GM18868 (cell line): ENCODE measurements around the gene B3GLCT.

Experiments used
- ATAC-seq: cut with Tn5 transposase; IDR thresholded peaks from one replicate; pipeline ENCODE4 v1.9.1; 2021; ENCODE audit warnings: mild to moderate bottlenecking, moderate library complexity; ENCODE audit not compliant: unreplicated experiment

Gene B3GLCT

GRCh38 chr13:31221057-31221456 is 21.3 kb downstream of the B3GLCT start:
- no peak for ATAC-seq

GRCh38 chr13:31223215-31223614 is 23.4 kb downstream of the B3GLCT start:
- no peak for ATAC-seq

GRCh38 chr13:31223640-31224039 is 23.9 kb downstream of the B3GLCT start:
- ATAC-seq: no peak

- ATAC-seq: peak; percentile 59
Measured at GRCh38 chr13:31224174-31224669, 24.4 kb downstream of the B3GLCT start.

GRCh38 chr13:31224963-31225559 is 25.3 kb downstream of the B3GLCT start:
- no peak for ATAC-seq

DNA sequence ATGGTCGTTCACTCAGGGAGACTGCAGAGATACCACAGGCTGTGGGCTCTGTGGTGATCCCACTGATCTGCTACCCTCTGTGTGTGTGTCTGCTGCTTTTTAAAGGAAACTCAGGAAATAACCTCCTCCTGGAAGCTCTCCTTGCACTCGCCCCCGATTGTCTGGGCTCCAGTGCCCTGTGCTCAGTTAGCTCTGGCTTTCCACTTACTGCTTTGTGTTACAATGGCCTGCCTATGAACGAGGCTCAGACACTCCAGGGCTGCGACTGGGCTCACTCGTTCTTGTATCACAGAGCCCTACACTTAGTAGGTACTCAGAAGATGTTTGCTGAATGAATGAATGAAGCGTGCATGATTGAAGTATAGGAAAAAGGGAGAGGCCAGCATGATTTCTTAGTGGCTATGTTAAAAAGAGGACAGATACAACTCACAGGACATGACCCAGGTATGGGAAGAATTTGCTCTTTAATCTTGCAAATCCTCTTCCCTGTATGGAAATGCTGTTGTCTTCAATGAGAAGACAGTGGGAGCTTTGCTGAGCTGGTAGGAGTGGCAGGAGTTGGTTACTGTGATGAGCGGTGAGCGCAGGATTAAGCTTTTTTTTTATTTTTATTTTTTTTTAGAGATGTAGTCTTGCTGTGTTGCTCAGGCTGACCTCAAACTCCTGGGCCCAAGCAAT is 26.4 kb downstream of the B3GLCT start:
- no peak for ATAC-seq

DNA sequence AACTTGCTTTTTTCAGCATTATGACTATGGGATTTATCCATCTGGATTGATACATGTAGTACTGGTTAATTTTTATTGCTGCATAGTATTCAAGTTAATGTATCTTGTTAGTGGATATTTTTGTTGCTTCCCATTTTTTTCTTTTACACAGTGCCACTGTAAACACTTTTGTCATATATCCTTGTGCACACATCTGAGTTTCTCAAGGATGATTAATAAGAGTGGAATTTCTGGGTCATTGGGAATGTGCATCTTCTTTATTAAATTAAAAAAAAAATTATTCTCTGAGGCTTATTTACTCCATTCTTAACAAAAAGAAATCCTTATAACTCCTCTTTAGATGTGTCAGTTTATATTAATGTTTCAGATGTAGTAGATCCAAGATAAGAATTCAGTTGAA is 27.3 kb downstream of the B3GLCT start:
- no peak for ATAC-seq

DNA sequence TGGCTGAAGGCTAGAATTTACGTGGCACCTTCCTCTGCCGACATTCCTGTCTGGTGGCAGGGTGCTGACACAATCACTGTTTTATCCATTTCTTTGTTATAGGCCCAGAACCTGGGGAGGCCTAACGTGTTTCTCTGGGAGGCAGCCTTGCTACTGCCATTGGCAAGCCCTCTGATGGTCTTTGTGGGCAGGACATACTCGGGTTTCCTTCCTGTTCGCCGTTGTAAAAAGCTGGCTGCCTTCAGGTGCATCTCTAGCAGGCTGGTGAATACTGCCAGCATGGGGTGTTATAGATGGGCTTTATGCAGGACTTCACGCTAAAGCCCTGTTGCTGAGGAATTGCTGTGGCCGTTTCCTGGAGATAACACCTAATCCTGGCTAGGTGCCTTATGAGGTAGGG is 28.1 kb downstream of the B3GLCT start:
- no peak for ATAC-seq

- peak; percentile 73 for ATAC-seq
Measured at GRCh38 chr13:31234729-31235128, 35.0 kb downstream of the B3GLCT start.

DNA sequence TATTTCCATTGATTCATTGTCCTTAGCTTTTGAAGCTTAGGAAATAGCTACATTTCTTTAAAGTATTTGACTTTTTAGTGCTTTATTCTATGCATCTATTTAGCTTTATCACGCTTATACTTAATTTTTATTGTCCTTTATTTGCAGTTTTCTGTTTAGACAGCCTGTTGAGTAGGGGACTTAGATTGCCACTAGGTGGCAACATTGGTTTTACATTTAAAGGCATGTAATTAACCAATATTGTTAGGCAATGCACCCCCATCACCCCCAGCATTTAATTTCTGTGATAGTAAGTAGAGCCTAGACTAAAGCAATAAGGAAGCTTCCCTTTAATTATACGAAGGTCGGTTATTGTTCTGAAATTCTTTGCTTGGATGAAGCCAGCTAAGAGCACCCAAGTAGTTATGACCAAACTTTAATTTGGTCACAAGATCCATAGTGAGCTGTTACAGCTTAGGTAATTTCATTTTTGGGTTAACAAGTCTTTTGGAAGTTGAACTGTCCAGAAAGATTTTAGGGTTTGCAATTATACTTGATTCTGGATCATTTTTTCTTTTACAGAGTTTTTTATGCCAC is 36.5 kb downstream of the B3GLCT start:
- ATAC-seq: peak; percentile 55

- no peak for ATAC-seq
Measured at GRCh38 chr13:31240921-31241320, 41.1 kb downstream of the B3GLCT start.

GRCh38 chr13:31242367-31242766 is 42.6 kb downstream of the B3GLCT start:
- no peak for ATAC-seq

DNA sequence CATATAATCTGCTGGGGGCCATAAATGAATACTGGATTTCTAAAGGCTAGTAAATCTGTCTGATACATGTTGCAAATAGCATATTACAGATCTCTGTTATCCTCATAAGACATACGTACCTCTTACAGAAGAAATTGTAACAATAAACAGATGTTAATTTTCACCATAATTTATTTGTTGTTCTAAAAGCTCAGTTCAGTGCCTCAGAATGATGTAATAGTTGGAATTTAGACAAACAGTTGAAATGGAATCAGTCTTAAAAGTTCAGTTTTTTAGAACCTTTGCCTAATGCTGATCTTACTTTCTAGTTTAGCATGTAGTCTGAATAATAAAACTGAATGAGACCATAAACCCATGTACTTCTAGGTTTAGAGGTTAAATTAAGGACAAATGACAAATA is 43.1 kb downstream of the B3GLCT start:
- ATAC-seq: no peak

DNA sequence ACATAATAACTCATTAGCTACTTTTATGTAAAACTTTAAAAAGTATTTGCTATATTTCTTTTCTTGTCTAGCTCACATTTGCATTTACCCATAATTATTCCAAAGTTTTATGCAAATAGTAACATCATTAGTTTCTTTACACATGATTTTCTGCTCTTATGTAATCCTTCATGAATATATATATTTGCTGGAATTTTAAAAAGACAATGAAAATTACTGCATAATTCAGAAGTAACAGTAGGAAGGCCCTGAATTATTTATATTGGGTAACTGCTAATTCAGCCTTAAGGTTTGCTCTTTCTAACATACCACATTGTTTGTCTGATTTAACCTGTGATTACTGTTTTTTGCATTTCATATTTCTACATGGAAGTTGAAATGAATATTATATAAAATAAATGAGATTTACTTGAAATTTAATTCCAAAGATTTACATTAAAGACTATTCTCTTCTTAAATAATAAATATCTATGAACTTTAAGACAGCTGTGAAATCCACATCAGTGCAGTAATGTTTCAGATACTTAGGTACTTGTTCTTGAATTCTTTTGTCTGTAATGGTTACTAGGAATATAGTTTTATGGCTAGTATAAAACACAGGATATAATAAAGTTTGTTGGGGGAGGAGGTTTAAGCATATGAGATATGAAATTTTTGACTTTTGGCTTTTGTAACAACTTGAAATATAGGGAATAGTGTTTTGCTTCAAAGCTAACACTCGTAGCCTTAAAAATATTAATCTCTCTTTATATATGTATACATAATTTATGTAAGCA is 46.0 kb downstream of the B3GLCT start:
- ATAC-seq: no peak

DNA sequence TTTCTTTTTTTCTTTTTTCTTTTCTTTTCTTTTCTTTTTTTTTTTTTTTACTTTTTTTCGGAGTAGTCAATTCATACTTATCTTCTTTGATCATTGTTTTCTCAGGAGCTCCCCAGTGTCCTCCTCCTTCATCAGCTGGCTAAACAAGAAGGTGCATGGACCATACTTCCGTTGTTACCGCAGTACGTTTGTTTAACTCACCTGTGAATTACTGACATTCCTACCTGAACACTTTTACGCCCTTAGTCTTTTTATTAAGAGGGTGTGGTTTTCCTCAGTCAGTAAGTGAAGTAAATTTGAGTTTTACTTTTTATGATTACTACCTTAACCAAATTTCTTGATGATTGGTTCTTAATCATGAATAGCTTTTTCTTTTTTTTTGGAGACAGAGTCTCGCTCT is 47.1 kb downstream of the B3GLCT start:
- ATAC-seq: no peak

DNA sequence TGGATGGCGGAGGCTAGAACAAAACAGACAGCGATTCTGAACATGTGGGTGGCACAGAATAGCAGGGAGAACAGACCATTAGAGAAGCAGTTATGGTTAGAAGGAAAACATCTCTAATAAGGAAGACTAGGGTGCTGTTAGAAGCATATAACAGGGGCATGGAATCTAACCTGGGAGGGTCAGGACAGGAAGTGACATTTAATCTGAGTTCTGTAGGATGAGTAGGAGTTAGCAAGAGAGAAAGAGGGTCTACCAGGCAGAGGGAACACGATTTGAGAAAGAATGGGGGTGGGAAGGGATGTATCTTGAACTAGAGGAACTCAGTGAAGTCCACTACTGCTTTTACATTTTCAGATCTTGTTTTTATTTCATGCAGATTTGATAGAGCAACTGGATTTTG is 48.6 kb downstream of the B3GLCT start:
- ATAC-seq: no peak

DNA sequence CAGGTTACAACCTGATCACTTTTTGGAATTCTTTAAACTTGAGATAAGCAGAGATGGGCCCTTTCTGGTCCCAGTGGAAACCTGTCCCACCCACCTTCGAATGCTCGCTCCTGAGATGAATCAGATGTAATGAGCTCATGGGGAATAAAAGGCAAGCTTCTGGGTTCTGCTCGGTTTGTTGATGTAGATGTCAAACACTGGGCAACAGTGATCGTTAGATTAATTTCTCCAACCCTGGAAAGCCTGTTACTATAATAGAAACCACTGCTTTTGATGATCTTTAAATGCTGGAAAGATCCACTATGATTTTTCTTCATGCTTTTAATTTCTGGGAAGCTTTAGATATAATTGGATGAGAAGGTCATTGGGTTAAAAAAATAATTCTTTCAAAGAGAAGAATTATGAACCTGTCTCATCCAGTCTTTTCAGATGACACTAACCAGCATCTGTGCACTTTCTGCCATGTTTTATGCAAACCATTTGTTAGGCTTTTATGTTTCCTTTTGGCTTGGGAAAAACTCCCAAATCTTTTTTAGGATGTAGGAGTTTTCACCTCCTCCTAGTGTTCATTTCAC is 49.3 kb downstream of the B3GLCT start:
- ATAC-seq: no peak

- no peak for ATAC-seq
Measured at GRCh38 chr13:31250435-31250834, 50.7 kb downstream of the B3GLCT start.

GRCh38 chr13:31261241-31261640 is 61.5 kb downstream of the B3GLCT start:
- no peak for ATAC-seq

GRCh38 chr13:31263346-31263745 is 63.6 kb downstream of the B3GLCT start:
- no peak for ATAC-seq

GRCh38 chr13:31264151-31264550 is 64.4 kb downstream of the B3GLCT start:
- ATAC-seq: no peak
